ENCODE results near the gene DAB2IP.

The DAB2IP gene

DNA sequence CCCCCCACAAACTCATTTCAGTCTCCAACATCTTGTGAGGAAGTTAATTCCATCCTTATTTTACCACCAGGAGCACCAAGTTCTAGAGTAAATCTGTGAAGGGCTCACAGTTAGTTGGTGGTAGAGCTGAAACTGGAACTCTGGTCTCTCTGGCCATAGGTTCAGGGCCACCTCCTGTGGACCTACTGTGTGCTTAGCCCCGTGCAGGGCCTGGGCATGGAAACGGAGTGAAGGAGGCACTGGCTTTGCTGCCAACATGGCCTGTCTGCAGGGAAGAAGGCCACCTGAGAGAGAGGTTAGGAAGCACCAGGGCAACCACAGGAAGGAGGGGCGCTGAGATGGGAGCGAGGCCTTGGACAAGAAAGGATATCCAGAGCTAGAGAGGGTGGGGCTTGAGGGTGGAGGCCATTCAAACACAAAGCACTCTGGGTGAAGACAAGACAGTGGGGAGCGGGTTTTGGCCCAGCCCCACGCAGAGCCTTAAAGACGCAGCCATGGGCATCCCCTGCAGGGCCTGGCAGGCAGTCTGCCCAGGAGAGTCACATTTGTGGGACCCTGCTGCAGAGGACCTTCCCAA, 16.0 kb upstream of the DAB2IP start:
- H3K27ac ChIP-seq = no peak overlapping the region
- TF ChIP-seq ZFX (IDR thresholded peaks at IDR 0.05) = no peak
- TF ChIP-seq, protein P1, sequence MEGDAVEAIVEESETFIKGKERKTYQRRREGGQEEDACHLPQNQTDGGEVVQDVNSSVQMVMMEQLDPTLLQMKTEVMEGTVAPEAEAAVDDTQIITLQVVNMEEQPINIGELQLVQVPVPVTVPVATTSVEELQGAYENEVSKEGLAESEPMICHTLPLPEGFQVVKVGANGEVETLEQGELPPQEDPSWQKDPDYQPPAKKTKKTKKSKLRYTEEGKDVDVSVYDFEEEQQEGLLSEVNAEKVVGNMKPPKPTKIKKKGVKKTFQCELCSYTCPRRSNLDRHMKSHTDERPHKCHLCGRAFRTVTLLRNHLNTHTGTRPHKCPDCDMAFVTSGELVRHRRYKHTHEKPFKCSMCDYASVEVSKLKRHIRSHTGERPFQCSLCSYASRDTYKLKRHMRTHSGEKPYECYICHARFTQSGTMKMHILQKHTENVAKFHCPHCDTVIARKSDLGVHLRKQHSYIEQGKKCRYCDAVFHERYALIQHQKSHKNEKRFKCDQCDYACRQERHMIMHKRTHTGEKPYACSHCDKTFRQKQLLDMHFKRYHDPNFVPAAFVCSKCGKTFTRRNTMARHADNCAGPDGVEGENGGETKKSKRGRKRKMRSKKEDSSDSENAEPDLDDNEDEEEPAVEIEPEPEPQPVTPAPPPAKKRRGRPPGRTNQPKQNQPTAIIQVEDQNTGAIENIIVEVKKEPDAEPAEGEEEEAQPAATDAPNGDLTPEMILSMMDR (conservative IDR thresholded peaks at IDR 0.05) = peak; percentile 35

- no peak for TF ChIP-seq ZFX (IDR thresholded peaks at IDR 0.05)
- TF ChIP-seq, protein P1 (conservative IDR thresholded peaks at IDR 0.05) = no peak
- H3K27ac ChIP-seq = no peak overlapping the region
Observed at GRCh38 chr9:121636341-121636865, 15.0 kb upstream of the DAB2IP start.

DNA sequence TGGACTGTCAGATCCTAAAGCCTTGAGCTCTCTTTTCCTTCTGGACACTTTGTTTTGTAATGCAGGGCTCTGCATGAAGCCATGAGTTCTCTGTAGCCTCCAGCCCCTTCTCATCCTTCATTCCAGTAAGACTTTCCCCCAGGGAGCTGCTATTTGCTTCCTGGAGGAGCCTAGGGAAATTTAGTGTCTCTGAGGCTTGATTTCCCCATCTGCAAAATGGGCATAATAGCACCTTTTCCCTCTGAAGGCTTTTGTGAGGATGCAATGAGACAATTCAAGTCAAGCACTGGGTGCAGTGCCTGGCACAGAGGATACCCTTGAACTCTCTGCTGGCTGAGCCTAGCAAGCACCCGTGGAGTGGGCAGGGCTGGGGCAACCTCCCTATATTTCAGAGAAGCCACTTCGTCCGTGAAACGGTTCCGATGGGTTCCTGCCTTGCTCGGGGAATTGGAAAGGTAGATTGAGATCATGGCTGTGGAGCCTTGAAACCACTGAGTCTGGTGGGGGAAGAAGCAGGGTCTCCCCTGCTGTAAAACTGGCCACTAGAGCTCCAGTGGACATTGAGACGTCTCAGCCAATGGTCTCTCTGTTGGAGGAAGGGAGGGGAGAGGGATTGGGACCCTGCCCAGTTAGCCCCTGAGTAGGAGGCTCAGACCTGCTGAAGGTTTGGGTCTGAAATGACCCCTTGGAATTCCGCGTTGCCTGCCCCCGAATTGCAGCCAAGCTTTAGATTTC, 14.3 kb upstream of the DAB2IP start:
- H3K27ac ChIP-seq = no peak overlapping the region
- no peak for TF ChIP-seq ZFX (IDR thresholded peaks at IDR 0.05)
- TF ChIP-seq, protein P1 (conservative IDR thresholded peaks at IDR 0.05) = no peak

GRCh38 chr9:121637713-121638220, 13.7 kb upstream of the DAB2IP start:
- TF ChIP-seq, protein P1 (conservative IDR thresholded peaks at IDR 0.05) = no peak
- TF ChIP-seq ZFX (IDR thresholded peaks at IDR 0.05) = no peak
- no peak overlapping the region for H3K27ac ChIP-seq

DNA sequence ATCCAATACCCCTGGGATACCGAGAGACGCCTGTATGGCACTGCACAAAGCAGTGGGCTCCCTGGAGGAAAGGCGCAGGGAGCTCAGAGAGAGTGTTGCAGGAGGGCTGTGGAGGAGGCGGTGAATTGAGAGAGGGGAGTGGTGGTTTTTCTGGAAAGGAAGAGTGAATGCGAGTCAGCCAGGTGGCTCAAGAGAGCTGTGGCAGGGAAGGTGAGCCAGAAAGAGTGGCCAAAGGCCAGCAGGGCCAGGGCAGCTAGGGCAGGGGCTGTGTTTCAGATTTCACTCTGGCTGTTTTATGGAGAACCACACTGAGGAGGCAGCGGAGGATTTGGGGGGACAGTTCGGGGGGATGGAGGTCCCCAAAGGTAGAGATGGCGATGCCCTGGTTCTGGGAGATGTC, 13.0 kb upstream of the DAB2IP start:
- no peak overlapping the region for H3K27ac ChIP-seq
- TF ChIP-seq, protein P1 (conservative IDR thresholded peaks at IDR 0.05) = no peak
- TF ChIP-seq ZFX (IDR thresholded peaks at IDR 0.05) = no peak

DNA sequence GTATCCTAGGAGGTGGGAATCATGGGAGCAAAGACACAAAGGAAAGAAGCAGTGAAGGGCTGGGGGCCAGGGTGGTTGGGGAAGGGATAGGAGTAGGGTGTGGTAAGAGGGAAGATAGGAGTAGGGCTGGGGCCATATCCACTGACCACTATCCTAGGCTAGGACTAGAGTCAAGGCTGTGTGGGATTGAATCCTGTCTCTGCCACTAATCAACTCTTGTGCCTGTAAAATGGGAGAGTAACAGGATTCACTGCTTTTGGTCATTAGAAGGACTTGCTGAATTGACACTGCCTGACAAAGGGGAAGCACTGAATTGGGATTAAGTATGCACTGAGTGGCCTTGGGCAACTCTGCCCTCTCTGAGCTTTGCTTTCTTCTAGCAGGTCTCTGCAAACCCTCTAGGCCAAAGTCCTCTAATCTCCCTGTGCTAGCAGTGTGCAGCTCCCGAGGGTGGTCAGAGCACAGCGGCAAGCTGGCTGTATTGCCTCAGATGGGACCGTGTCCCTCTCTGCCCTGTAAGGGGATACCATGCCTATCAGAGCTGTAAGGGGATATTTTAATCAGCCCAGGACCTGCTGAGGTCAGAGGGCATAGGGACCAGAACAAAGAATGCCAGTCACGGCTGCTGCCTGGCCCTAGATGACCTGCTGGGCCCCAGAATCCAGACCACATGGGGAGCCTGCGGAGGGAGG, 12.4 kb upstream of the DAB2IP start:
- TF ChIP-seq, protein P1 (conservative IDR thresholded peaks at IDR 0.05) = no peak
- TF ChIP-seq ZFX (IDR thresholded peaks at IDR 0.05) = no peak
- H3K27ac ChIP-seq = no peak overlapping the region

DNA sequence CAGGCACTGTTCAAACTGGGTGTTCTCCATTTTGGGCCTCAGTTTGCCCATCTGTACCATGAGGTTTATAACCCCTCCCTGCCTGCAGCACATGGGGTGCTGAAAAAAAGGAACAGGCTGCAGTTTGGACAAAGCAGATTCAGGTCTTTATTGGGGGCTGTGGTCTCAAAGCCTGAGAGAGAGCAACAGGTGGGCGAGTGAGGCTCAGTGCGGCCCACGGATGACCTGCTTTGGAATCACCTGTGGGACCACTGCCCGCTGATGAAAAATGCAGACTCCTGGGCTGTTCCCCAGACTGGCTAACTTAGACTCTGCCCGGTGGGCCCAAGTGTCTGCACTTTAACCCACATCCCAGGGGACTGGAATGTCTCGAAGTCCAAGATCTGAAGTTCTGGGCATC, 11.8 kb upstream of the DAB2IP start:
- no peak overlapping the region for H3K27ac ChIP-seq
- TF ChIP-seq, protein P1 (conservative IDR thresholded peaks at IDR 0.05) = no peak
- TF ChIP-seq ZFX (IDR thresholded peaks at IDR 0.05) = no peak
